ENCODE measurements around the gene ABCG8. TPM values are rescaled to one million over a fixed set of nuclear protein-coding genes. Genes with fewer than 3 reads are reported as not detected.

Gene ABCG8
- total RNA-seq, 4 donors from 2014 or later, result not detected

DNA sequence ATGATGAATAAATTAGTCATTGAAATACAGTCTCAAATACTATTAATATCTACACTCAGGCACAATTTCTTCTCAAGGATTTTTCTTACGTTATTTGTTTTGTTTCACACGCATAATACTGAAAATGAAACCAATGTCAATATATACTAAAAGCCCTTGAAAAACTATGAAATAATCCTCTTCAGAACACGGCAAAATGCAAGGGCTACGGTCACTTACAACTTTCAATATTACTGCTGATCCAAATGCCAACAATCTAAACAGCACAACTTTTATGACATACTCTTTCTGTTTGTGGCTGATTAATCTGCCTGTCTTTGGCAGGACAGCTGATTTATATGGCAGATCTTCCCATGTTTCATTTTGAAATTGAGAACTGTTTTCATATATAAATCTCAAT, 88.7 kb downstream of the ABCG8 start:
- H3K4me3 ChIP-seq, result no peak overlapping the region

DNA sequence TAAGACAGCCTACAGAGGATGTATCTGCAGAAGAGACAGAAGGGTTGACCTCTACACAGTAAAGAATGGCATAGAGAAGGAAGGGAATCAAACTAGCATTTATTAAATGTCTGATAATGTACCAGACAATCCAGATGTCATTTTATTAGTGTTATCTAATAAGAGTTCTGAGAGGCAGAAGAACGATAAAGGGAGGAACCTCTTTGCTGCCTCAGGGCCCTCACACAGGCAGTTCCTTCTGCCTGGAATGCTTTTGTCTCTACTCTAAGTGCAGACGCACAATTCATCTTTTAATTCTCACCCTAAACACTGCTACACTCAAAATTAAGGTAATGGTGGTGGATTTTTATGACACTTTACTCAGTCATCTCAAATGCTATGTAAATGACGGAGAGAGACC, 92.5 kb downstream of the ABCG8 start:
- no peak overlapping the region for H3K4me3 ChIP-seq
- no peak for DNase-seq (ENCODE audit: low spot score in 2 of 2)
- peaks cover 53% of the 10 kb centered on the region for H3K36me3 ChIP-seq
- H3K4me1 ChIP-seq, result no peaks in the 10 kb centered on the region
- TF ChIP-seq POLR2A (IDR thresholded peaks at IDR 0.05) (no peak), EP300 (IDR thresholded peaks at IDR 0.05) (no peak), POLR2AphosphoS5 (IDR thresholded peaks at IDR 0.05) (no peak)
- TF ChIP-seq, protein P1, sequence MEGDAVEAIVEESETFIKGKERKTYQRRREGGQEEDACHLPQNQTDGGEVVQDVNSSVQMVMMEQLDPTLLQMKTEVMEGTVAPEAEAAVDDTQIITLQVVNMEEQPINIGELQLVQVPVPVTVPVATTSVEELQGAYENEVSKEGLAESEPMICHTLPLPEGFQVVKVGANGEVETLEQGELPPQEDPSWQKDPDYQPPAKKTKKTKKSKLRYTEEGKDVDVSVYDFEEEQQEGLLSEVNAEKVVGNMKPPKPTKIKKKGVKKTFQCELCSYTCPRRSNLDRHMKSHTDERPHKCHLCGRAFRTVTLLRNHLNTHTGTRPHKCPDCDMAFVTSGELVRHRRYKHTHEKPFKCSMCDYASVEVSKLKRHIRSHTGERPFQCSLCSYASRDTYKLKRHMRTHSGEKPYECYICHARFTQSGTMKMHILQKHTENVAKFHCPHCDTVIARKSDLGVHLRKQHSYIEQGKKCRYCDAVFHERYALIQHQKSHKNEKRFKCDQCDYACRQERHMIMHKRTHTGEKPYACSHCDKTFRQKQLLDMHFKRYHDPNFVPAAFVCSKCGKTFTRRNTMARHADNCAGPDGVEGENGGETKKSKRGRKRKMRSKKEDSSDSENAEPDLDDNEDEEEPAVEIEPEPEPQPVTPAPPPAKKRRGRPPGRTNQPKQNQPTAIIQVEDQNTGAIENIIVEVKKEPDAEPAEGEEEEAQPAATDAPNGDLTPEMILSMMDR (IDR thresholded peaks at IDR 0.05), result no peak
- H3K9me3 ChIP-seq, result no peaks in the 10 kb centered on the region
- no peak overlapping the region for H3K27ac ChIP-seq
- H3K27me3 ChIP-seq, result no peaks in the 10 kb centered on the region
- WGBS, result 89% methylated on average over 3 of the region's 3 CpGs

More for the DNA sequence above, 88.7 kb downstream of the ABCG8 start:
- TF ChIP-seq POLR2A (IDR thresholded peaks at IDR 0.05) (no peak), POLR2AphosphoS5 (IDR thresholded peaks at IDR 0.05) (no peak), EP300 (IDR thresholded peaks at IDR 0.05) (no peak)
- TF ChIP-seq, protein P1 (IDR thresholded peaks at IDR 0.05), result no peak
- Histone ChIP-seq H3K9me3 (no peaks in the 10 kb centered on the region), H3K4me1 (no peaks in the 10 kb centered on the region), H3K27ac (no peak overlapping the region), H3K27me3 (no peaks in the 10 kb centered on the region), H3K36me3 (peaks cover 60% of the 10 kb centered on the region)
- WGBS, result 85% methylated on average over 4 of the region's 4 CpGs
- DNase-seq (ENCODE audit: low spot score in 2 of 2), result no peak

Other genes with a start within 250 kb of the ABCG8 start
- 10 to 100 TPM; 26.2 to 58.3 (median 29.7) TPM for gene THADA, start 242.9 kb upstream of the ABCG8 start, total RNA-seq
- 10 to 100 TPM in 2 of 4 donors, 1 to 10 TPM in 2; 6.8 to 77.3 (median 11.5) TPM for gene PLEKHH2, start 201.7 kb upstream of the ABCG8 start, total RNA-seq
- gene C1GALT1C1L, start 162.5 kb upstream of the ABCG8 start, total RNA-seq, result under 1 TPM in 1 of 4 donors, not detected in 3; 0.44 TPM
- gene DYNC2LI1, start 64.9 kb upstream of the ABCG8 start, total RNA-seq, result 10 to 100 TPM in 3 of 4 donors, 1 to 10 TPM in 1; 9.8 to 48.9 (median 21.2) TPM
- gene ABCG5, start 132 bp upstream of the ABCG8 start, total RNA-seq, result not detected
- 10 to 100 TPM; 45.1 to 74.7 (median 46.6) TPM for gene LRPPRC, start 157.0 kb downstream of the ABCG8 start, total RNA-seq

Data from suprapubic skin (tissue), 4 donors.